Measurements from ENCODE around the gene SYCE3.

Gene SYCE3

DNA sequence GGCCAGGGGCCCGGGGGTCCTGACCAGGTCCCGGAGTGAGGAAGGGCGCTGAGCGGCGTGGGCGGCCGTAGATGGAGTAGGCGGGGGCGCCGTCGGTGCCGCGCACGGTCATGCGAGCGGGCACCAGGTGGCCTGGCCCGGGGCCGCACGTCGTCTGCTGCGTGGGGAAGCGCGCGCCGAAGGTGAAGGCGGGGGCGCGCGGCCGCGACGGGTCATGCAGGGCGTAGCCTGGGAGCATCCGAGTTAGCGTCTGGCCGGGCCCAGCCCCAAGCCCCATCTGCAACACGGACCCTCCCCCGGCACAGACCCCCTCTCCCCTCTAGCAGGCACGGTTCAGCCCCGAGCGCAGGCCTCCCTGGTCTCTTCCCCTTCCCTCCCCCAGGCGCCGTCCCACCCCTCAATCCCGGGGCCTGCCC is 31.2 kb downstream of the SYCE3 start:
- no peak for DNase-seq (ENCODE audit: low read depth)

- DNase-seq (ENCODE audit: low read depth): peak; percentile 59
Observed at GRCh38 chr22:50530877-50531545, 31.7 kb downstream of the SYCE3 start.

- no peak for DNase-seq (ENCODE audit: low read depth)
Observed at GRCh38 chr22:50530580-50530876, 32.2 kb downstream of the SYCE3 start.

GRCh38 chr22:50529897-50530579 is 32.7 kb downstream of the SYCE3 start, which contains the start of gene TYMP:
TYMP (minus strand) TSS chr22:50530012; CDS start chr22:50529709, 303 bp downstream.
- DNase-seq (ENCODE audit: low read depth): no peak

DNA sequence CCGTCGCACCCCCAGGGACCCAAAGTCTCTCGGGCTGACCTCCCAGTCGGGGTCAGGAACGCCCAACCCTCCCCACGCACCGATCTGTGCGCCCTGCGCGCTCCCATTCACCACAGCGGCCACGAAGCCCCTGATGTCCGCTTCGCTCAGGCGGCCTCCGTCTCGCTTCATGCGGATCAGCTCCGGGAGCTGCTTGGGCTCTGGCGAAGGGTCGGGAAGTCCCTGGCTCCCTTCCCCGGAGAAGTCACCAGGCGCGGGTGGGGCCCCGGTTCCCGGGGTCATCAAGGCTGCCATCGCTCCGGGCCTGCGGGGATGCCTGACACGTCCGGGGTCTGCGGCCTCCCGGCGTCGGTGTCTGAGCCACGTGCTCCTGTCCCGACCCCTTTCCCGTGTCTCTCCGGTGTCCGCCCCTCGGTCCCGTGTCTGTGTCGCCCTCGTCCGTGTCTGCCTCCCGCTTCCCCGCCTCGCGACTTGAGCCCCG is 33.3 kb downstream of the SYCE3 start:
- DNase-seq (ENCODE audit: low read depth): no peak

DNA sequence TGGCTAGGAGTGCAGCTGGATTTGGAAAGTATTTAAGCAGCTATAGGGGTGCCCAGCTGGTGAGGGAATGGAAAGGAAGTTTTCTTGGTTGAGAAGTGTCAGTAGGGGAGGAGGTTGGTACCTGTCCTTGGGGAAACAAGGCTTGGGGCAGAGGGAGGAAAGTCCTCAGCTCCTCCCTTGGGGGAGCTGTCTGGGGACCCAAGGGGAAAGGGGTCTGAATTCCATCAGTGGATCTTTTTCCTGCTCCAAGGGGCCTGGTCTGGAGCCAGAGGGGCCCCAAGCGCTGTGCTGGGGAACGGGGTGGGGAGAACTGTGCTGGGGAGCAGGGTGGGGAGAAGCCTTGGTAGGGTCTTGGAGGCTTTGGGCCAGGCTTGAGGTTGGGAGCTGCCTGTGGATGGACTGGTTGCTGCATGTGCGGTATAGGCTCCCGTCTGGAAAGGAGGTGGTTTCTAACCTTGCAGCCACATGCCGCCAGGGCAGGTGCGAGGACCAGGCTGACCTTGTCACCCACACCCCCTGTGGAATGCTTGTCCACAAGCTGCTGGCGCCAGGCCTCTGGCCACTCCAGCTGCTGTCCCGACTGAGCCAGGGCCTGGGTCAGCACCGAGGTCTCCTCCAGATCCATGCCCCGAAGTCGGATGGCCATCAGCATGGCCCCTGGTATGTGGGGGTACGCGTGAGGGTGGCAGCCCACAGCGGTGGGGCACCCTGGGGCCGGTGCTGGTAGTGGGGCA is 33.9 kb downstream of the SYCE3 start:
- no peak for DNase-seq (ENCODE audit: low read depth)

DNA sequence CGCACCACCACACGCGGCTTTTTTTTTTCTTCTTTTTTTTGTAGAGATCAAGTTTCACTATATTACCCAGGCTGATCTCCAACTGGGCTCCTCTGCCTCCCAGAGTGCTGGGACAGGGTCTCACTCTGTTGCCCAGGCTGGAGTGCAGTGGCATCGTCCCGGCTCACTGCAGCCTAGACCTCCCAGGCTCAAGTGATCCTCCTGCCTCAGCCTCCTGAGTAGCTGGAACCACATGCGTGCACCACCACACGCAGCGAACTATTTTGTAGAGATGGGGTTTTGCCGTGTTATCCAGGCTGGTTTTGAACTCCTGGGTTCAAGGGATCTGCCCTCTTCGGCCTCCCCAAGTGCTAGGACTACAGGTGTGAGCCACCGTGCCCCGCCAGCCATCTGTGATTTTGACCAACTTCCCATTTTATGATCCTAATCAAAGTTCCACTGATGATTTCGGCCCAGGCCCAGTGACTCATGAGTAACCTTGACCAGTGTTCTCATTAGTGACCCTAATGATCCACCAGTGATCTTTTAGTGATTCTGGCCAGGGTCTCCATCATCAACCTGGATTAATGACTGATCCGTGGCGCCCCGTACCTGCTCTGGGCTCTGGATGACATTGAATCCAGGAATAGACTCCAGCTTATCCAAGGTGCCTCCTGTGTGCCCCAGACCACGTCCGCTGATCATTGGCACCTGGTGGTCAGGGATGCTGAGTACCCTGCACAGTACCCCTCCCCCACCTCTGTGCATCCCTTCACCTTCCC is 34.6 kb downstream of the SYCE3 start:
- no peak for DNase-seq (ENCODE audit: low read depth)

DNA sequence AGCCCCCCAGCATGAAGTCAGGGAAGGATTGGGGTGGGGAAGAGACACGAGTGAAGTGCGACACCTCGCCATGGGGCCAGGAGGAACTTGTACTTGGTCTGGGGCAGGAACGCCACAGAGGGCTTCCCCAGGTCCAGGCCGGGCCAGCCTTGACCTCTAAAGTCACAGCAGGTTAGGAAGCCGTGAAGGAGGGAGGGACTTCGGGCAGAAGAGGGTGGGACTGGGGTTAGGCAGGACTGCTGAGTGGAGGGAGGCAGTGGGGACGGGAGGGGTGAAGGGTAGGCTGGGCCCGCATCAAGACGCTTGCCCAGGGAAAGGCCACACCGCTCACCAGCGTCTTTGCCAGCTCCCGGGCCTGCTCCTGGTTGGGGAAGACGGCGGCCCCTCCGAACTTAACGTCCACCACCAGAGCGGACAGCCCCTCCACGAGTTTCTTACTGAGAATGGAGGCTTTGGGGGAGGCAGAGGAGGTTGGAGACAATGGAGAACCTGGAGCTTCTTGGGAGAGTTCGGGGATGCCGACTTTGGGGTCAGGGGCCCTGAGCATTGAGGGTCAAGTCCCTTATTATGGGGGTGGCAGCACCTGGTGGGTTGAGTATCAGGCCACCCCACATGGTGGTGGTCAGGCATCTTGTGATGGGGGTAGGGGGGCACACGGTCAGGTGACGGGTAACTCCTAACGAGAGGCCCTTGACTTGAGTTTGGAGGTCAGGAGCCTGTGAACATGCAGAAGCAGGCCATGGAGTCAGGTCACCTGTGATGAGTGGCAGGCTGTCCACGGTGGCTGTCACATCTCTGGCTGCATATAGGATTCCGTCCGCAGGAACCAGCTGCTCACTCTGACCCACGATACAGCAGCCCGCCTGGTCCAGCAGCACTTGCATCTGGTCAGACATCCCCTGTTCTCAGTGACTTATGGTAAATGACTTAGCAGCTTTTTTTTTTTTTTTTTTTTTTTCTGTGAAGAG is 35.6 kb downstream of the SYCE3 start:
- DNase-seq (ENCODE audit: low read depth): no peak

DNA sequence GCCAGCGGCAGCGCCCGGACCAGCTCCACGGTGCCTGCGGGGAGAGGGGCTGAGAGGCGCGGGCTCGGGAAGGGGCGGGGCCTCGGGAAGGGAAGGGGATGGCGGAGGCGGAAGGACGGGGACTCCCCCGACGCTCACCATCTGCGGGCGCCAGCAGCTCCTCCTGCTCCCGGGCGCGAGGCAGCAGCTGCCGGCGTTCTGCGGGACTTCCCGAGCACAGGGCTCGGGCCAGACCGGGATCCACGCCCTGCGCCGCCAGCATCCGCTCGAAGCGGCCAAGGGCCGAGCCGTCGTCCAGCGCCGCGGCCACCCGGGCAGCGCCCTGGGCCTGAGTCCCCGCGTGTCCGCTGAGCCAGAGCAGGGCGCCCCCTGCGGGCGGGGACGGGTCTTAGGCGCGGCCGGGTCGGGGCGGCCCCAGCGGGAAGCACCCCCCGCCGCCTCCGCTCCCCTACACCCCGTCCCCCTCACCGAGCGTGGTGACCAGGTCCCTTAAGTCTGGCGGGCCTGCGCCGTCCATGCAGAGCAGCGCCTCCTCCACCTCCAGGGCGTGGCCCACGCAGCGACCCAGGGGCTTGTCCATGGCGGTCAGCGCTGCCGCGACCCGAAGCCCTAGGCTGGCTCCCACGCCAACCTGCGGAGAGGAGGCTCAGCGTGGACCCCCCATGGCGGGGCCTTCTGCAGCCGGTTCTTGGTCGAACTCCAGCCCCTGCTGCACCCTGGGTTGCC is 36.4 kb downstream of the SYCE3 start:
- peak; percentile 72 for DNase-seq (ENCODE audit: low read depth)

DNA sequence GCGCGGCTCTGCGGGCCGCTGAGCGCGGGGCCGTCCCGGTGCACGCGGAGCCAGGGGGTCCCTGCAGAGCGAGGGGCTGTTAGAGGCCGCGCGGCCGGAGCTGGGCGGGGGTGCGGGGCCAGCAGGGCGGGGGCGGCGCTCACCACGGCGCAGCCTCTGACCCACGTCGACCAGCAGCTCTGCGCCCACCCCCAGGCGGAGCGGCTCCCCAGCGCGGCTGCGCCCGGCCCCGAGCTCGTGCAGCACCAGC is 36.9 kb downstream of the SYCE3 start:
- no peak for DNase-seq (ENCODE audit: low read depth)

GRCh38 chr22:50525104-50525857 is 37.4 kb downstream of the SYCE3 start, which contains the start of gene SCO2:
SCO2 (minus strand) TSS chr22:50525598; CDS start chr22:50524411, 1,187 bp downstream.
- DNase-seq (ENCODE audit: low read depth): peak; percentile 97

GRCh38 chr22:50524676-50525103 is 38.0 kb downstream of the SYCE3 start:
- DNase-seq (ENCODE audit: low read depth): no peak

GRCh38 chr22:50523806-50524675 is 38.7 kb downstream of the SYCE3 start:
- no peak for DNase-seq (ENCODE audit: low read depth)

DNA sequence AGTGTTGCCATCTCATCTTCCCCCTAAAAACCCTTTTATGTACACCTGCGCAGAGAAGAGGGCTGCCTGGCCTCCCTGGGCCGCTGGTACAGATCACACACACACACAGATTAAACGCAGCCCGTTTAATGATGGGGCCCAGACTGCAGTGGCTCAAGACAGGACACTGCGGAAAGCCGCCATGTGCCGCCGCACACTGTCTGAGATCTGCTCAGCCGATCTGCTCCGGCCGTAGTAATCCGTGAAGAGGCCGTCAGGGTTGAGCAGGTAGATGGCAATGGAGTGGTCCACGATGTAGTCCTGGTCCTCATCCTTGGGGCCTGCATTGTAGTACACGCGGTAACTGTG is 39.3 kb downstream of the SYCE3 start:
- no peak for DNase-seq (ENCODE audit: low read depth)

DNA sequence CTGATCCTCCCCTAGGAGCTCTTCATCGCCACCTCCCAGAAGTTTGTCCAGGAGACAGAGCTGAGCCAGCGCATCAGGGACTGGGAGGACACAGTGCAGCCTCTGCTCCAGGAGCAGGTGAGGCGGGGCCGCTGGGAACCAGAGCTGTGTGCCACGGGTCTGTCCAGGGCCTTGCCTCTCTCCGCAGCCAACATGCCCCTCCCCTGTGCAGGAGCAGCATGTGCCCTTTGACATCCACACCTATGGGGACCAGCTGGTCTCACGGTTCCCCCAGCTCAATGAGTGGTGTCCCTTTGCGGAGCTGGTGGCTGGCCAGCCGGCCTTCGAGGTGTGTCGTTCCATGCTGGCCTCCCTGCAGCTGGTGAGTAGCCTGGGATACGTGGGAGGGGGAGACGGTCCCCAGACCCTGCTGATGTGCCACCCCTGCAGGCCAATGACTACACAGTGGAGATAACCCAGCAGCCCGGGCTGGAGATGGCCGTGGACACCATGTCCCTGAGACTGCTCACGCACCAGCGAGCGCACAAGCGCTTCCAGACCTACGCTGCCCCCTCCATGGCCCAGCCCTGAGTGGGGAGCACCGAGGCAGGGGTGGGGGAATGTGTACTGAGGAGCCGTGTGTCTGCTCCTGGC is 39.8 kb downstream of the SYCE3 start:
- DNase-seq (ENCODE audit: low read depth): no peak

GRCh38 chr22:50522208-50522805 is 40.4 kb downstream of the SYCE3 start:
- DNase-seq (ENCODE audit: low read depth): no peak

DNA sequence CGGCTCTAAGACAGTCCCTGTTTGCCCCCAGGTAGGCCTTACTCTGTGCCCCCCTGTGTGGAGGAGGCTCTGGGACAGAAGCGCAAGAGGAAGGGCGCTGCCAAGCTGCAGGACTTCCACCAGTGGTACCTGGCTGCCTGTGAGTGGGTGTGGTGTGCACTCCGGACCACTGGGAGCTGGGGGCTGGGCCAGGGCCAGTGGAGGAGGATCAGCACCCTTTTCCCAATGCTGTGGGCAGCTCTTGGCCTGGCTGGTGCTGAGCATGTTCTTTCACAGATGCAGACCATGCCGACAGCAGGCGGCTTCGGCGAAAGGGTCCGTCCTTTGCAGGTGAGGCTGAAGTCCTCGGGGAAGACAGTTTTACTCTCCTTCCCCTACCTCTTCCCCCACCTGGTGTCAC is 41.0 kb downstream of the SYCE3 start:
- no peak for DNase-seq (ENCODE audit: low read depth)

Data from T follicular helper cell (primary cell).